Suppressor macrophage (primary cell): ENCODE data around the gene OBP2B.
"Not testable (repeated sequence)": the region's sequence is repeated elsewhere in the genome, so short reads cannot be mapped to it uniquely, and the experiment has no call there.

Source experiments
- DNase-seq, 4 experiments: peaks; one replicate each; pipeline ENCODE4 v3.0.0-alpha.2; 2020 to 2022
- total RNA-seq, 17 experiments: gene quantifications; one replicate each; lab custom pipeline; 2026; ENCODE audit warnings: mixed read lengths in 6 of 17, inconsistent platforms in 3 of 17; lab: John Stamatoyannopoulos, UW

Gene OBP2B
- total RNA-seq = 0 to 0.77 (median 0) reads per million in 17 experiments

DNA sequence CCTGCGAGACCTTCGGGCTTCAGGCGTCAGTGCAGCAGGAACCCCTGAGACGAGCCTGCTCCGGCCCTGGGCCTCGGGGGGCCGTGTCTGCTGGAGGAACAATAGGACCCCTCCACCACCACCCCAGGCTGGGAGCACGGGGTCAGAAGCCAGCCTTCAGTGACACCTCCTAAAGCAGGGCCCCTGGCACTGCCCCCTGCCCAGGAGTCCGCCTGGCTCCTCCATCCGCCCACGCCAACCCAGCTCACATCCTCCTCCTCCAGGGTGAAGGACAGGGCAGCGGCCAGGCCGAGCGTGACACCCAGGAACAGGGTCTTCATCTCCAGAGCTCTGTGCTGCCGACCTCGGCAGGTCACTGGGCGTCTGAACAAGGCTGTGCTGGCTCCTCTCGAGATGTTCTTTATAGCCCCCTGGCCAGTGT is at the start of gene OBP2B:
Gene OBP2B, minus strand, starts transcription at position 371 of the 421 bp plus-strand sequence. Its CDS starts 51 bp downstream, at position 320.
- DNase-seq = not testable (repeated sequence)

- no peak for DNase-seq
Observed at GRCh38 chr9:133258061-133259015, 49.3 kb upstream of the OBP2B start.

- DNase-seq = peak in 1 of 4 experiments; percentile 9
Observed at GRCh38 chr9:133257465-133257956, 48.5 kb upstream of the OBP2B start.

GRCh38 chr9:133256686-133257091 is 47.6 kb upstream of the OBP2B start:
- no peak for DNase-seq

DNA sequence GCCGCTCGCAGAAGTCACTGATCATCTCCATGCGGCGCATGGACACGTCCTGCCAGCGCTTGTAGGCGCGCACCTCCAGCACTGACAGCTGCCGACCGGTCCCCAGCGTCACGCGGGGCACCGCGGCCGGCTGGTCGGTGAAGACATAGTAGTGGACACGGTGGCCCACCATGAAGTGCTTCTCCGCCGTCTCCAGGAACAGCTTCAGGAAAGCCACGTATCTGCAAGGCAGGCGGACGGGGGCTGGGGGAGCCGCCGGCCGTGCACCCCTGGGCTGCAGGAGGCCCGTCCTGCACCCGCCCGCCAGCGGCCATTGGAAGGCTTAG is 47.0 kb upstream of the OBP2B start:
- DNase-seq = no peak

GRCh38 chr9:133255371-133256135 is 46.5 kb upstream of the OBP2B start:
- no peak for DNase-seq

DNA sequence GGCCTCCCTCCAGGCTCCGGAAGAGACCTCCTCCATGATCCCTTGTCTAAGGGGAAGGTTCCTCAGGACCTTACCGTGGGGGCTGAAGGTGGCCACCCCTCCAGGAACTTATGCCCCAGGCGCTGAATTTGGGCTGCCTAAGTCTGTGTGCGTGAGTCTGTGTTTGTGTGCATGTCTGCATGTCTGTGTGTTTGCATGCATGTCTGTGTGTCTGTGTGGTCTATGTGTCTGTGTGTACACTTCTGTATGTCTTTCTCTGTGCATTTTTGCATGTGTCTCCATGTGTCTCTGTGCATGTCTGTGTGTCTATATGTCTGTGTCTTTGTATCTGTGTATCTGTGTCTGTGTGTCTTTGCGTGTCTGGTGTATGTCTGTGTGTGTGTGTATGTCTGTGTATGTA is 45.4 kb upstream of the OBP2B start:
- no peak for DNase-seq

DNA sequence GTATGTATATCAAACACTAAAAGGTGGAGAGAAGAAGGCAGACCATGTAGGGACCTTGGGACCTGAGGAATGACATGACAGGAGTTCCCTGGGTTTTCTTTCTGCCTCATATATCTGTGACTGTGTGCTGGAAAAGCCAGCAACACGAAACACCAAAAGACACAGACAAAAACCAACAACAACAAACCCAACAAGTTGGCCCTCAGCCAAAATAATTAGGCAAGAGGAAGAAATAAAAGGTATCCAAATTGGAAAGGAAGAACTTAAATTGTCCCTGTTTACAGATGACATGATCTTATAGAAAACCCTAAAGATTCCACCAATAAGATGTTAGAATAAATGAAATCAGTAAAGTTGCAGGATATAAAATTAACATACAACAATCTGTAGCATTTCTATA is 44.2 kb upstream of the OBP2B start:
- DNase-seq = no peak

DNA sequence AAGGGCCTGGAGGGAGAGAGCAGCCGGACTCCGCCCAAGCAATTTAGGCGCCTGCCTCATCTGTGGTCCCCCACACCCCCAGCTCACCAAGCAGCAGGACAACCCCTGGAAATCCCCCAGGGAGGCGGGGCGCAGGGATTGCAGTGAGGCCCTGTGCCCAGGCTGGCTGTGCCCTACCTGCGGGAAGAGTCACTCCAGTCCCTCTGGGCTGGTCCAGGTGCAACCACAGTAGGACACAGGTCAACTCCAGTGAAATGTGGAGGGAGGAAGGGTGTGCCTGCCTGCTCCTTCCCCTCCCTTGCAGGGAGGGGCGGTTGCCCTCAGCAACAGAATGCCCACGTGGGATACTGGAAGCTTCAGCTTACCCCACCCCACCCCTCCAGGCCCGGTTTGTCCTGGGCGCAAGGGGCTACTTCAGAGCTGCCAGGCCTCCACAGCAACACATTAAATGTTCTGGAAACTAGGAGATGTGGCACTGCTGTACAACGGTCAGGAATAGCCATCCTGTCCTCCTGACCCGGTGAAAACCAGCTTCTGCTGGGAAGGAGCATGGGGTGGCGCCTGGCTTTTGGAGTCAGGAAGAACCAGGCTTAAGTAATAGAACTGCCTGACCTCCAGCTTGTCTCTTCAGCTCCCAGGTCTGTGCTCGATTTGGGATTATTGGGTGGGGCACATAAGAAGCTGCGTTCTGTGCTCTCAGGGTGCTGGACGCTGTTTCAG is 43.4 kb upstream of the OBP2B start:
- no peak for DNase-seq

DNA sequence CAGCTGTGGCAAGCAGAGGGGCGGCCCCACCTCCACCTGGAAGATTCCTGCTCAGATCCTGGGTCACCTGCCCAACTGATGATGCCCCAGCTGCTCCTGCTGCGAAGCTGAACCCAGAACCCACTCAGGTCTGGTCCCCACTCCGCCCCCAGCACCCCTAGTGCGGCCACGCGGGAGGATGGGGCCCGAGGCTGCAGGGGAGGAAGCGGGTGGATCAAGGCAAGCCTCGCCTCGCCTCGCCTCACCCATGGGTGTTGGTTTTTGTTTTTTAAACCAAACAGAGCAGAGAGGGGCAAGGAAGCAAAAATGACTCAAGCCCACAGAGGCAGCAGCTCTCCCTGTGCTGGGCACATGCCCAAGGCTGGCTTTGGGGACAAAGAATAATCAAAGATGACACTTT is 42.7 kb upstream of the OBP2B start:
- no peak for DNase-seq

DNA sequence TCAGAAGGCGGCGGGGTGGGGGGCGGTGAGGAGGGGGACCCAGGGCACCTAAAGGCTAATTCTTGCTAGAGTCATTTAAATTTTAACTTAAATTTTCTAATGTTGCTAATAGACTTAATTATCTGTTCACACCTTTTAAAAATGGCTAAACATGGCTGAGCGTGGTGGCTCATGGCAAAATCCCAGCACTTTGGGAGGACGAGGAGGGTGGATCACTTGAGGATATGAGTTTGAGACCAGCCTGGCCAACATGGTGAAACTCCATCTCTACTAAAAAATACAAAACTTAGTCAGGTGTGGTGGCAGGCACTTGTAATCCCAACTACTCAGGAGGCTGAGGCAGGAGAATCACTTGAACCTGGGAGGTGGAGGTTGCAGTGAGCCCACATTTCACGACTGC is 42.2 kb upstream of the OBP2B start:
- not testable (repeated sequence) for DNase-seq

DNA sequence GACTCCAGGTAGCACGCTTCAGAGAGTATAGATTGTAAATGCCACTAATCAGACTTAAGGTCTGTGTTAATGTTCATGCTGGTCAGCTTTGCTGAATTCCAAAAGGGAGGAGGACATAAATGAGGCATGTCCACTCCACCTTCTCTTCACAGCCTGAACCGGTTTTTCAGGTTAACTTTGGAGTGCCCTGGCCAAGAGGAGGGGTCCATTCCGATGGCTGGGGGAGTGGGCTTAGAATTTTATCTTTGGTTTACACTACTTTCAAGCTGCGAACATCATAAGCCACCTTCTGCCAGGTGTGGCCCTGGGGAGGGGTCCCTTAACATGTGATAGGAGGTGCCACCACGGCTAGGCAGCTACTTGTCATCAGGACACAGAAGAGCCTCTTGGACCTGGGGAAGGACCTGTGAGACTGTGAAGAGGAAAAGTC is 41.7 kb upstream of the OBP2B start:
- DNase-seq = no peak

- DNase-seq = no peak
Observed at GRCh38 chr9:133249337-133249736, 40.3 kb upstream of the OBP2B start.

GRCh38 chr9:133248726-133249295 is 39.8 kb upstream of the OBP2B start:
- no peak for DNase-seq

DNA sequence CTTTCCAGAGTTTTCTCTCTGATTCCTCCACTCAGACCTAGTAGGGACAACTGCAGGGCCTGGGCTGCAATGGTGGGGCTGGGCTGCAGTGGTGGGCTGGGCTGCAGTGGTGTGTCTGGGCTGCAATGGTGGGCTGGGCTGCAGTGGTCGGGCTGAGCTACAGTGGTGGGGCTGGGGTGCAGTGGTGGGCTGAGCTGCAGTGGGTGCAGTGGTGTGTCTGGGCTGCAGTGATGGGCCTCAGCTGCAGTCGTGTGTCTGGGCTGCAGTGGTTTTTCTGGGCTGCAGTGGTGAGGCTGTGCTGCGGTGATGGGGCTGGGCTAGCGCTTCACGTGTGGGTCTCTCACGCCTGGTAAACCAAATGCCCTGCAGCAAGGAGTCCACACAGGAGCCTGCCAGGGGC is 38.6 kb upstream of the OBP2B start:
- DNase-seq = no peak

DNA sequence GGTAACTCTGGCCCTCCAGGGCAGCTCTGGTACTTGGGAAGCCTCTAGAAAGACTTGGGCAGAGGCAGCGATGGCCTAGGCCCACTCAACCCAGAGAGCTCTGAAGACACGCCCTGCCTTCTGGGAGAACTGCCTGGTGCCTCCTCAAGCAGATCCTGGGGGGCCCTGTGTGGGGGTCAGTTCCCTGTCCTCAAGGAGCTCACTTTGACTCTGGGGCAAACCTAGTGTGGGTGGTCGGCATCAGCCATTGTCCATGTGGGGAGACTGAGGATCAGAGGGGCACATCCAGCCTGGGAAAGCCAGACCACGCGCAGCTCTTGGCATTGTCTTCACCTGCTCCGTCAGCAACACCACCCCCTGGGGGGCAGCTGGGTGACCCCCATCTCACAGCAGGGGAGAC is 37.9 kb upstream of the OBP2B start:
- no peak for DNase-seq

DNA sequence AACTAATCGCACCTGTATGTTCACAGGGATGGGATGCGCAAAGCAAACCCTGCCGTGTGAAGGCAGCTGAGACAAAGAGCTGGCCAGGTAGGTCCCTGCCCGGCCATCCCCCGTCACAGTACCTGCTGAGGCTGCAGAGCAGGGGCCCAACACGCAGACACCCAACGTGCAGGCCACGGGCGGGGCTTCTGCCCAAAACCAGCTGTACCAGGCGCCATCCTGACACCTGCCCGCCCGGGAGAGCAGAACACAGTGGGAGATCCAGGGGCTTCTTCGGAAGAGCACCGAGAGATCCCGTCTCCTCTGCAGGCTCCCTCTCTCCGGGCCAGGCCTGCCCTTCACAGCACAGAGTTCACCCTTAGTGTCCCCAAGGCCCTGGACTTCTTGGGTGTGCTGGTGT is 37.5 kb upstream of the OBP2B start:
- no peak for DNase-seq

GRCh38 chr9:133242991-133243390 is 33.9 kb upstream of the OBP2B start:
- DNase-seq = peak in 1 of 4 experiments; percentile 2

GRCh38 chr9:133242241-133242640 is 33.2 kb upstream of the OBP2B start:
- DNase-seq = no peak

DNA sequence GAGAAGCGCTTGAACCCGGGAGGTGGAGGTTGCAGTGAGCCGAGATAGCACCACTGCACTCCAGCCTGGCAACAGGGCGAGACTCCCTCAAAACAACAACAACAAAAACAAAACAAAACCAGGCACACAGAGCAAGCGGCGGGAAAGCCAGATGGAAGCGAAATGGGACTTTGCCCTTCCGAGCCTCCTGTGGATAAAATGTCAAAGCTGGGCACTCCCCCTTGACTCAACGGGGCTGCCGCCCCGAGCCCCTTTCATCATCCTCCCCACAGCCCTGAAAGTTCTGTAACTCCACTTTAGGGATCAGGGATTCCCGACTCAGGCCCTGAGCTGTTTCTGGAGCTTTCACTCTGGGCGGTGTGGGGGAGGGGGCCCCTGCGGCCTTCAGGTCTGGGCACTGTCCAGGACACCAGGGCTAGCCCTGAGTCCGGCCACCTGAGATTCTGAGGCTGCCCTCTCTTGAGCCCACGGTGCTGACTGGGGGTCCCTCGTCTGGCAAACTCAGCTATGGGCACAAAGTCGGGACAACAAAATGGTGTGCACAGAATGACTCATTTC is 30.6 kb upstream of the OBP2B start:
- DNase-seq = no peak

GRCh38 chr9:133238851-133239532 is 29.9 kb upstream of the OBP2B start:
- peak; percentile 86 to 89 (median 88) for DNase-seq
